HAP-1 (cell line): Measurements from ENCODE around the gene EN2.

Experiments
- DNase-seq, 2 experiments: peaks; one replicate each; pipeline ENCODE4 v3.0.0-alpha.2; 2016 to 2020; ENCODE audit warnings: low spot score in 2 of 2
- H3K27me3 ChIP-seq: fragments of 250-450 bp; sonication (Bioruptor Pico); 2 replicates; pipeline ENCODE4 v1.5.1; 2020; ENCODE audit warnings: low read depth, mild to moderate bottlenecking, moderate library complexity
- H3K36me3 ChIP-seq: fragments of 250-450 bp; sonication (Bioruptor Pico); replicated peaks from 2 replicates; pipeline ENCODE4 v1.5.1; 2020; ENCODE audit warnings: mild to moderate bottlenecking
- H3K4me1 ChIP-seq: fragments of 250-450 bp; sonication (Bioruptor Pico); 2 replicates; pipeline ENCODE4 v1.5.1; 2020; ENCODE audit warnings: mild to moderate bottlenecking
- H3K4me3 ChIP-seq: fragments of 250-450 bp; sonication (Bioruptor Pico); 2 replicates; pipeline ENCODE4 v1.5.1; 2020; ENCODE audit warnings: mild to moderate bottlenecking, moderate library complexity
- H3K9me3 ChIP-seq: fragments of 250-450 bp; sonication (Bioruptor Pico); 2 replicates; pipeline ENCODE4 v1.5.1; 2020; ENCODE audit warnings: mild to moderate bottlenecking, moderate library complexity
- in situ Hi-C: fragments of 300-500 bp; cut with MboI; formaldehyde crosslinking; loops from 3 replicates; pipeline ENCODE4 v1.14.3; 2020; ENCODE audit warnings: low sequenced_read_pairs, inconsistent platforms, mixed read lengths

EN2 gene

DNA sequence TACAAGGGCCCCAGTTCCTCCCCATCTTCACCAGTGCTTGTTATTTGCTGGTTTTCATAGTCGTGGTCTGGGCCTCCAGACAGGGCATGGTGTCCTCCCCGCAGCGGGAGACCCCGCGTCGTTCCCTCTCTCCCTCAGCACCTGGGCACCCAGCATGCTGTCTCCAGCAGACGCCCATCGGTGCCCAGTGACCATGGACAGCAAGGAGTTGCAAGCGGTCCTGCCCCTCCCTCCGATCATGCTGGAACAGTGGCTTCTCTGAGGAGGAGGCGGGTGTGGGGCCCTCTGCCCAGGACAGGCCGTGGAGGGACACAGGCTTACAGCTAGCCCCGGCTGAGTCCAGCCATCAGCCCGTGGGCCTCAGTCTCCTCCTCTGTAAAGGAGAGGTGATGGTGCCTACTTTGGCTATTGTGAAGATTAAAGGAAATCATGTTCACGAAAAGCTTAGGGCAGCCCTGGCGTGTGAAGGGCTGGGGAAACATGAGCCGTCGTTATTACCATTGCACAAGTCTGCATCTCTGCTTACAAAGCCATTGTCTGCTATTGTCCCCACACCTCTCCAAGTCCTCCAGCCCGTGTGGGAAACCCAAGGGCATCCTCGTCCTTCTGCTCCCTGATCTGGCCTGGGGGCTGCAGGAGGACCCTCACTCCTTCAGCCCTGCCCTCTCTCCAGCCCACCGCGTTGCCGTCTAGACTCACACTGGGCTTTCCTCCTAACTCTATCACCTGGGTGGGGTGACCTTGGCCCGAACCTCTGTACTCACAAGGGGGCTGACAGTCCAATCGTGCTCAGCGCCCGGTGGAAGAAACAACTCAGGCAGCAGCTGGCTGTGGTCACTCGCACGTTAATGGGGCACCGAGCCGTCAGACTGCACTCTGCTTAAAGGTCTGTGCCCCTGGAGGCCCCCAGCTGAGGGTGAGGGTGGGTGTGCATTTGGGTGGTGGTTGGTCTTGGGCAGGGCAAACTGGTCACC is 29.9 kb downstream of the EN2 start:
- no peaks in the 10 kb centered on the region for H3K9me3 ChIP-seq
- in situ Hi-C loops = no loop called here
- H3K36me3 ChIP-seq = no peaks in the 10 kb centered on the region
- H3K4me3 ChIP-seq = no peak overlapping the region
- DNase-seq = no peak
- no peaks in the 10 kb centered on the region for H3K27me3 ChIP-seq
- peaks cover 14% of the 10 kb centered on the region for H3K4me1 ChIP-seq

DNA sequence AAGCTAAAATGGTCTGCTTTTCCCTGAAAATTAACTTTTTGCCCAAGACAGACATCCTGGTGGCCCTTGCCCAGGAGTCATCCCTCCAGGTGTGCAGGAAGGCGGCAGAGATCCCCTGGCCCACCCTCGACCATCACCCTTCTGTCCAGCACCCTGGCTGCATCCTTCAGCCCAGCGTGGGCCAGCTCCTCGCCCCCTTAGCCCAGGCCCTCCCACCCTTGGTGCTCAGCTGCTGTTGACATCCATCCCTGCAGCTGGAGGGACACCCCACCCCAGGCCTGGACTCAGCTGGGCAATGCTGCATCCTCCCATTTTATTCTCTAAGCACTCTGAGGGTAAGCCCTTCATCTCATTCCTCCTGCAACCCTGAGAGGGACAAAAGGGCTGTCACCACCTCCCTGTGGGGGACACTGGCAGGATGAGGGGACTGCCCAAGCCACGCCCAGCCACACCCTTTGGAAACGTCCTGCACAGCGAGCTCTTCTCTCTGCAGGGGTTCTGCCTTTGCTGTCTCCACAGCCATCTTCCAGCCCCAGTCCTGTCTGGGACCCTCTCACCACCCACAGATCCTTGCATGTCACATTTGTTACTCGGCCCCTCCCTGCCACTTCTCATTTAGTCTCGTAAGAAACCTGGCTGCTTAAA is 30.7 kb downstream of the EN2 start:
- DNase-seq = no peak
- Histone ChIP-seq H3K4me1 (peaks cover 6% of the 10 kb centered on the region), H3K36me3 (no peaks in the 10 kb centered on the region), H3K9me3 (no peaks in the 10 kb centered on the region), H3K27me3 (no peaks in the 10 kb centered on the region), H3K4me3 (no peak overlapping the region)
- in situ Hi-C loops = no loop called here

DNA sequence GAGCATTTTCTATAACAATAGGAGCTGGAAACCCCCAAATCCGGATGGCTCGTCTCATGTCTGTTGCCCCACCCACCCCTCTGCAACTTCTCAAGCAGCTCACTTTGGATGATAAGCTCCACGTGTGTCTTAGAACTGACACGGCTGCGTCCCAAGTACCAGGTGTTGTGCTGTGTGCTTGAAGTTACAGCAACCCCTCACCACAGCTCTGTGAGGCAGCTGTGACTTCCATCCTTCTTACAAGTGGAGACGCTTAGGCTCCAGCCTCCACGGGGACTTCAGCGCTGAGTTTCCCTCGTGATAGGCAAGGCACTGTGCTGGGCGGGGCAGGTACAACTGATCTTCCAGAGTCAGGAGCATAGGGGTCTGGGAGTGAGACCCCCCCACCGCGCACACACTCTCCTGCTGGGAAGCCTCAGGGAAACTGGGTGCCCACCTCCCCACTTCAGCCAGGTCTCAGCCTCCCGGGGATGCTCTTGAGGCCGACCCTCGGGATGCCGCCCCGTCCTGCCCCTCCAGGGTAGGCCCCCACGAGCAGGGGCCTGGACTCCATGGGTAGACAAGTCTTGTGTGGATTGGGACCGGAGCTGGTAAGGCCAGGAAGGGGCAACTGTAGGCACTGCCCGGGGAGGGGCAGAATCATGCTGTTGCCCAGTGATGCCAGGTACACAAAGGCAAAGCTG is 31.4 kb downstream of the EN2 start:
- no peaks in the 10 kb centered on the region for H3K9me3 ChIP-seq
- in situ Hi-C loops = no loop called here
- peaks cover 5% of the 10 kb centered on the region; the same call in 1 of the 2 replicates for H3K4me1 ChIP-seq
- no peak for DNase-seq
- no peaks in the 10 kb centered on the region for H3K36me3 ChIP-seq
- H3K27me3 ChIP-seq = no peaks in the 10 kb centered on the region
- H3K4me3 ChIP-seq = no peak overlapping the region

DNA sequence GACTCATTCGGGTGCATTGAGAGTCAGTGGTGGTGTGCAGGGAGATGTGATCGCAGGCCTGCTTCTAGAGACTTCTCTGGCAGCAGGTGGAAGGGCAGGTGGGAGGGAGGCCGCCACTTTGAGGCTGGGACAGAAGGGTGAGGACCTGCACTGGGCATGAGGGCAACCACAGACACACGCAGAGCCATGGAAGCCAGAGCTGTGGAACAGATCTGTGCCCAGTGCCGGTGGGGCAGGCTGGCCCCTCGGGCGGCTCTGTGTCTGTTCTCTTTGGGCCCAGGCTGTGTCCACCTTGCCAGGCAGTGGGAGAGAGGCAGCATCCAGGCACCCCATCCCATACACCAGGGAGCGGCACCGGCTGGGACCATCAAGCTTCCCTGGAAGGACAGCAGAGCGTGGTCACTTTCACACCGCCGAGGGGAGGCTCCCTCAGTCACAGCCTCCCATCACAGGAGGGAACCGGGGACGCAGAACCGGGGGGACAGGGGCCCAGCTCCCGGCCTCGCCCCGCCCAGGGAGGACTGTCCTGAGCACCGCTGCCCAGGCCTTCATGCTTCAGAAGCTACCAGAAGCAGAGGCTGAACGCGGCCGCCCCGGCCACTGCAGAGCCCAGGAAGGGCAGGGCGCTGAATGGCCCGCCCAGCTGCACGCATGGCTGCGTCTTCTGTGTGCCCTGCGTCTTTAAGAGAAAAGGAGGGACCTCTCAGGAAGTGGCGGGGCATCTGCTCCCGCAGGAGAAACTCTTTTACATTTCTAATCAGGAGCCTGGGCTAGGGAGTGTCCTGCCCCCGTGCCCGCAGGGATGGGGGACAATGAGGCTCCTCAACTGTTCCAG is 32.1 kb downstream of the EN2 start:
- peaks cover 5% of the 10 kb centered on the region; the same call in 1 of the 2 replicates for H3K4me1 ChIP-seq
- in situ Hi-C loops = no loop called here
- no peaks in the 10 kb centered on the region for H3K9me3 ChIP-seq
- DNase-seq = no peak
- no peaks in the 10 kb centered on the region for H3K27me3 ChIP-seq
- no peaks in the 10 kb centered on the region for H3K36me3 ChIP-seq
- H3K4me3 ChIP-seq = no peak overlapping the region

DNA sequence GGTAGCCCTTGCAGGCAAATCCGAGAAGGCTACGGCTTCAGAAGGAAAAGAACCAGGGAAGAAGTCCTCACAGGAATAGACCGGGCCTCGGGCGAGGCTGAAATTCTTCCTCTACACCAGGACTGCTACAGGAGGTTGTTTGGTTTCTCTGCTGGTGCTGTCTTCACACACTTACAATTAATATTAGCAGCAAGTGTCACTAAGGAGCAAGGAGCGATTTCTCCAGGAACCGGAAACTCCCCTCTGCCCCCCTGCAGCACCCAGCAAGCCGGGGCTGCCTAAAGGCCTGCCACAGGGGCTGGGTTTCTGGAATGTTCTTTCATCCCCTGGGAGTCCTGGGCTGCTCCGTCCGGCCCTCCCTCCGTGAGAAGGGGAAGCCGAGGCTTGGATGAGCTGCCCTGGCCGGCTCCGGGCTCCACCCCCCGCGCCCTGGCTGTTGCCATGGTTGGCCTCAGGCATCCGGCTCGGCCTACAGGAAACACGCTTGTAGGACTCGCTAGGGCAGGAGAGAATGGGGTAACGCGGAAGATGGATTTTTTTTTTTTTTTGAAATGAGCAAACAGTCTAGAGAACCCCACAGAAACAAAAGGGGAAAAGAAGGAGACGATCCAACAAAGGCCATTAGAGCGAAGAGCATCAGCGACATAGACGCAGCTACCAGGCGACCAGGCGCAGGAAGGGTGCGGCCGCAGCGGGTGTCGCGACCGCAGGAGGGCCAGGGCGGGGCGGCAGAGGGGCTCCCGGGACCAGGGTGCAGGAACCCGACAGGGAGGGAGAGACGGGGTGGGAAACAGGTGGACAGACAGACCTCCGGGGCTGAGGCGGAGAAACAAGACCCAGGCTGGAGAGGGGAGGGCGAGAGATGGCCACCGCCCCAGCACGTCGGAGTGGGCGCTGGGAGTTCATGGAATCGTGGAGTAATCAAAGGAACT is 33.0 kb downstream of the EN2 start:
- Histone ChIP-seq H3K9me3 (no peaks in the 10 kb centered on the region), H3K36me3 (no peaks in the 10 kb centered on the region), H3K27me3 (no peaks in the 10 kb centered on the region), H3K4me1 (peaks cover 5% of the 10 kb centered on the region; the same call in 1 of the 2 replicates), H3K4me3 (no peak overlapping the region)
- in situ Hi-C loops = no loop called here
- DNase-seq = peak in 1 of 2 experiments; percentile 51

DNA sequence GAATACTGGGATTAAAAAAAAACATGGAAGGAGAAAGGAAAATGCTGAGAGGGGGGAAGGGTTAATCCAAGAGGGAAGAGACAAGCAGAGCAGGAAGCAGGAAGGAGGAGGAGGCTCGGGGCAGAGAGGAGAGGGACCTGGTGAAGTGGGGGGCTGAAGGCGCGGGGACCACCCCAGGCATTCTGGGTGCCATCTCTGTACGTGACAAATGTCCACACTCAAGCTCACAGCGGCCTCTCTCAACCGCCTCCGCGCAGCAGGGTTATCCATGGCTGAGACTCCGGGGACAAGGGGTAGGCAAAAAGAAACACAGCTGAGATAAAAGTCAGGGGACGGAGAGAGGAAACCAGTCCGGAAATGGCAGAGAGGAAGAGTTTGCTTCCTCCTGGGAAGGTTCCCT is 33.9 kb downstream of the EN2 start:
- peaks cover 5% of the 10 kb centered on the region; the same call in 1 of the 2 replicates for H3K4me1 ChIP-seq
- no peaks in the 10 kb centered on the region for H3K9me3 ChIP-seq
- H3K27me3 ChIP-seq = no peaks in the 10 kb centered on the region
- DNase-seq = no peak
- in situ Hi-C loops = no loop called here
- no peak overlapping the region for H3K4me3 ChIP-seq
- H3K36me3 ChIP-seq = no peaks in the 10 kb centered on the region

DNA sequence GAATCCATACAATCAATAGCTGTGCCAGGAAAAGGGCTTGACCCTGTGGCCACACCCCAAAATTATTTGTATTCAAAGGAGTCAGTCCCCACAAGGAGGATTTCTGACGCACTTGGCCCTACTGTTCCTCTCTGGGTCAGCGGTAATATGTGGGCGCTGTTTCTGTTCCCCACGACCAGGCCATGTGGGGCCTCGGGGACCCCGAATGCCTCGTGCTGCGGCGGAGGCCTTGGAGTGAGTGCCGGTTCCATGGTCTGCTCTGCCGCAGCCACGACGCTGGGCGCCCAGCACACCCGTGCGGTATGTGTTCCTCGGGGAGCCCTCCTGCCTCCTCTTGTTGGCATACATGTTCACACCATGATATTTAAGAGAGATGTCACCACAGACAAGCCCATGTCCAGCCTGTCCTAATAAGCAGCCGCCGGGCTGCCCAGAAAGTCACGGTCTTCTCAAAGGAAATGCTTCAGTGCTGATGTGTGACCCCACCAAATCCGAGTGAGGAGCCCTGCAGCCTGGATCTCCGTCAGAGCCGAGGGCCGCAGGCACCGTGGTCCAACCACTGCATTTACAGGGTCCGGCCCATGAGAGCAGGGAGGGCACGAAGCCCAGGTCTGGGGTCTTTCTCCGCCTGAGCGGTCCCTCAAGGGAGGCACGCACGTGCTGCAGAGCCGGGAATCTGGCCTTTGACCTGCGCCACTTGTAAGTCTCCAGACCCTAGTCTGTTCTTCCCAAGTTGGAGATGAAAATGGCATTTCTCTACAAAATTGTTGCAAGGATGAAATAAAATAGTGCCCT is 36.0 kb downstream of the EN2 start:
- in situ Hi-C loops = no loop called here
- Histone ChIP-seq H3K9me3 (no peaks in the 10 kb centered on the region), H3K4me1 (peaks cover 5% of the 10 kb centered on the region; the same call in 1 of the 2 replicates), H3K36me3 (no peaks in the 10 kb centered on the region), H3K4me3 (no peak overlapping the region), H3K27me3 (no peaks in the 10 kb centered on the region)
- DNase-seq = no peak

DNA sequence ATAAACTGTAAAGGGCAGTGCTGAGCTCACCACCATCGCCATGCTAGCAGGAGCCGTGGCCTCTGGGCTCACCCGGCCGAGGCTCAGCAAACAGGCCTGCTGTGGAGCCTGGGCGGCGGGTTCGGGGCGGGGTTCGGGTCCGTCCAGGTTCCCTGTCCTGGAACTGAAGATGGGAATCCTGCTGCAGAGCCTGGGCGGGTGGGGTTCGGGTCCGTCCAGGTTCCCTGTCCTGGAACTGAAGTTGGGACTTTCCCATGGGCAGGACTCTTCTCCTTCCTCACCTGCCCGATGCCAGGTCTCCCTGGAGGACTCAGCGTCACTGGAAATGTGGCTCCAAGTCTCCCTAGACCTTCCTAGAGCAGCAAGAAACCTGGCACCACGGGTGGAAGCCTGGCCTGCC is 36.6 kb downstream of the EN2 start:
- in situ Hi-C loops = no loop called here
- no peaks in the 10 kb centered on the region for H3K27me3 ChIP-seq

DNA sequence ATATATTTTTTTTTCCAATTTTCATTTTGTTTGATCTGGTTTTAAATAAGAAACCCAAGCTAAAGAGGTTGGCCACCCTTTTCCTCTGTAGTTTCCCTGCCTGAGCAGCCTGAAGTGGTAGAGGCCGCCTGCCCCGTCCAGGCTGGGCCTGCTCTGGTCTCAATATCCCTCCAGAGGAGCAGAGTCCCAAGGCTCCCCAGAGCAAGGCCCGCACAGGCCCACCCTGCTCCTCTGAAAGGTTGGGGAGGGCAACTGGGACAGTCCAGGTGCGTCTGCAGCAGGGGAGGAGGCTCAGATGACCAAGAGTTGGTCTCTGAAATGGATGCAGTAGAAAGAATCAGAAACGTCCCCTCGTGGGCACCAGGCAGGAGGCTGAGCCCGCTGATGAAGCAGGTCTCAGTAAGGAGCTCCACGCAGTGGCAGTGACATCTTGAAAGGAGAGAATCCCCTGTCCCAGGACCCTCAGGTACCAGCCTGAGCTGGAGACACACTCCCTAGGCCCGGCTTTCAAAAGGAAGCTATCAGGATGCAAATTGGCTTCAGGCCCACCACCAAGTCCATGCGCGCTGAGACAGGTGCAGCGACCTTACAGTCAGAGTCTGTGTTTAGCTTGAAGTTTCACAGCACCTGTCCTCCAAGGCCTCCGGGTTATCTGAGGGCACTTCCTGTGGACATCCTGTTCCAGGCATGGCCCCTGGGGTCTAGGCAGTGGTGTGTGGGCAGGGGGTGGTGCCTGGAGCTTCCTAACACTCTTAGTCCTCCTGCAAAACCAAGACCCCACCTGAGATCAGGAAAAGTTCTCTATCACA is 37.7 kb downstream of the EN2 start:
- H3K4me3 ChIP-seq = no peak overlapping the region
- H3K27me3 ChIP-seq = no peaks in the 10 kb centered on the region
- in situ Hi-C loops = no loop called here
- no peak for DNase-seq
- no peaks in the 10 kb centered on the region for H3K9me3 ChIP-seq
- no peaks in the 10 kb centered on the region for H3K36me3 ChIP-seq
- peaks cover 2% of the 10 kb centered on the region; the same call in 1 of the 2 replicates for H3K4me1 ChIP-seq

More for the DNA sequence above, 36.6 kb downstream of the EN2 start:
- H3K4me1 ChIP-seq = peaks cover 5% of the 10 kb centered on the region; the same call in 1 of the 2 replicates
- no peaks in the 10 kb centered on the region for H3K9me3 ChIP-seq
- H3K36me3 ChIP-seq = no peaks in the 10 kb centered on the region
- H3K4me3 ChIP-seq = no peak overlapping the region
- no peak for DNase-seq

DNA sequence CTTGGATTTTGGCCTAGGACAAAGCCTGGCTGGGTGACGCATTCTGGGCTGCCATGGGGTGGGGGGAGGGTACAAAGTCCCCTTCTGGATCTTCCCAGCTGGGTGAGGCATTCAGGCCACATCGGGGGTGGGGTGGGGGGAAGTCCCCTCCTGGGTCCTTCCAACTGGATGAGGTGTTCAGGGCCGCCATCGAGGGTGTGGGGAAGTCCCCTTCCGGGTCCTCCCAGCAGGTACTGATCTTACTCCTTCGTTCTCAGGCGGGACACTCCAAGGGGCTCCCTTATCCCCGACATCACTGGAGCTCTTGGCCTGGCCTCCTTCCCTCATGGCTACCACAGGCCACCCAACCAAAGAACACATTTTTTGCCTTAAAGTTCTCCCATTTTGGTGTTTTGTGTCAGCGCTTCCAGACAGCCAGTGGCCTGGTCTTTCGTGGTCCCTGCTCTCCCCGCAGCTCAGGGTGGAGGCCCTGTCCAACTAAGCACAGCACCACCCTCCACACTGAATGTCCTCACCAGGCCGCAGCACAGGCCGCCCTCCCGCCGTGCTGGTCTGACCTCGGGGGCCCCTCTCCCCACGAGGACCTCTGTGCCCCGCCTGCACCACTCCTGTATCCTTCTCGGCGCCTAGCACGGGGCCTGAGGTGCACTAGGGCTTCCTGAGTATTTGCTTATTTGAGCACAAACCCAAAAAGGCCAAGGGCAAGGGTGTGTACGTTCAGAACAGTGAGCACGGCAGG is 38.5 kb downstream of the EN2 start:
- Histone ChIP-seq H3K9me3 (no peaks in the 10 kb centered on the region), H3K27me3 (no peaks in the 10 kb centered on the region), H3K36me3 (no peaks in the 10 kb centered on the region), H3K4me3 (no peak overlapping the region), H3K4me1 (no peaks in the 10 kb centered on the region)
- in situ Hi-C loops = no loop called here
- no peak for DNase-seq
